Type B pancreatic cell (in vitro differentiated cells): ENCODE results near the gene B4GALT1. TPM values are rescaled to one million over a fixed set of nuclear protein-coding genes. Genes with fewer than 3 reads are reported as not detected.

ENCODE experiments used
- DNase-seq: peaks from one replicate; pipeline ENCODE4 v3.0.0; 2021; ENCODE audit warnings: mixed read lengths; ENCODE audit not compliant: unreplicated experiment; ENCODE audit errors: extremely low spot score
- H3K27ac Mint-ChIP-seq: 2 replicates; pipeline ENCODE4 v1.8.0; 2021; ENCODE audit warnings: mild to moderate bottlenecking, mixed read lengths
- H3K27me3 Mint-ChIP-seq: 2 replicates; pipeline ENCODE4 v1.8.0; 2021; ENCODE audit warnings: mixed read lengths
- H3K36me3 Mint-ChIP-seq: 2 replicates; pipeline ENCODE4 v1.8.0; 2021; ENCODE audit warnings: mixed read lengths
- H3K4me1 Mint-ChIP-seq: one replicate; pipeline ENCODE4 v1.8.0; 2021; ENCODE audit warnings: mixed read lengths; ENCODE audit not compliant: unreplicated experiment
- H3K4me3 Mint-ChIP-seq: 2 replicates; pipeline ENCODE4 v1.8.0; 2021; ENCODE audit warnings: mild to moderate bottlenecking, mixed read lengths
- H3K9me3 Mint-ChIP-seq: 2 replicates; pipeline ENCODE4 v1.8.0; 2021; ENCODE audit warnings: mixed read lengths
- total RNA-seq: library from RNA; stranded (reverse); gene quantifications from 2 replicates; pipeline ENCODE4 v1.2.1, GENCODE V29; 2021; ENCODE audit warnings: low replicate concordance
- TF ChIP-seq, protein P1 (sequence below): fragments of 200-600 bp; sonication (generic); conservative IDR thresholded peaks from 2 replicates; pipeline ENCODE4 v1.5.0; 2021; ENCODE audit warnings: antibody characterized with exemption, mild to moderate bottlenecking

B4GALT1 gene
- total RNA-seq, 1 donor from 2014 or later, result 91.9 TPM

GRCh38 chr9:33187519-33188218 lies 20.5 kb upstream of the B4GALT1 start:
- TF ChIP-seq, protein P1, sequence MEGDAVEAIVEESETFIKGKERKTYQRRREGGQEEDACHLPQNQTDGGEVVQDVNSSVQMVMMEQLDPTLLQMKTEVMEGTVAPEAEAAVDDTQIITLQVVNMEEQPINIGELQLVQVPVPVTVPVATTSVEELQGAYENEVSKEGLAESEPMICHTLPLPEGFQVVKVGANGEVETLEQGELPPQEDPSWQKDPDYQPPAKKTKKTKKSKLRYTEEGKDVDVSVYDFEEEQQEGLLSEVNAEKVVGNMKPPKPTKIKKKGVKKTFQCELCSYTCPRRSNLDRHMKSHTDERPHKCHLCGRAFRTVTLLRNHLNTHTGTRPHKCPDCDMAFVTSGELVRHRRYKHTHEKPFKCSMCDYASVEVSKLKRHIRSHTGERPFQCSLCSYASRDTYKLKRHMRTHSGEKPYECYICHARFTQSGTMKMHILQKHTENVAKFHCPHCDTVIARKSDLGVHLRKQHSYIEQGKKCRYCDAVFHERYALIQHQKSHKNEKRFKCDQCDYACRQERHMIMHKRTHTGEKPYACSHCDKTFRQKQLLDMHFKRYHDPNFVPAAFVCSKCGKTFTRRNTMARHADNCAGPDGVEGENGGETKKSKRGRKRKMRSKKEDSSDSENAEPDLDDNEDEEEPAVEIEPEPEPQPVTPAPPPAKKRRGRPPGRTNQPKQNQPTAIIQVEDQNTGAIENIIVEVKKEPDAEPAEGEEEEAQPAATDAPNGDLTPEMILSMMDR, result no peak
- Mint-ChIP-seq H3K9me3 (peaks cover 4% of the 10 kb centered on the region), H3K27ac (peak overlapping the region; percentile 73), H3K4me1 (peaks cover 36% of the 10 kb centered on the region), H3K27me3 (peaks cover 5% of the 10 kb centered on the region), H3K4me3 (peak overlapping the region; percentile 48), H3K36me3 (no peaks in the 10 kb centered on the region)
- DNase-seq, result no peak

DNA sequence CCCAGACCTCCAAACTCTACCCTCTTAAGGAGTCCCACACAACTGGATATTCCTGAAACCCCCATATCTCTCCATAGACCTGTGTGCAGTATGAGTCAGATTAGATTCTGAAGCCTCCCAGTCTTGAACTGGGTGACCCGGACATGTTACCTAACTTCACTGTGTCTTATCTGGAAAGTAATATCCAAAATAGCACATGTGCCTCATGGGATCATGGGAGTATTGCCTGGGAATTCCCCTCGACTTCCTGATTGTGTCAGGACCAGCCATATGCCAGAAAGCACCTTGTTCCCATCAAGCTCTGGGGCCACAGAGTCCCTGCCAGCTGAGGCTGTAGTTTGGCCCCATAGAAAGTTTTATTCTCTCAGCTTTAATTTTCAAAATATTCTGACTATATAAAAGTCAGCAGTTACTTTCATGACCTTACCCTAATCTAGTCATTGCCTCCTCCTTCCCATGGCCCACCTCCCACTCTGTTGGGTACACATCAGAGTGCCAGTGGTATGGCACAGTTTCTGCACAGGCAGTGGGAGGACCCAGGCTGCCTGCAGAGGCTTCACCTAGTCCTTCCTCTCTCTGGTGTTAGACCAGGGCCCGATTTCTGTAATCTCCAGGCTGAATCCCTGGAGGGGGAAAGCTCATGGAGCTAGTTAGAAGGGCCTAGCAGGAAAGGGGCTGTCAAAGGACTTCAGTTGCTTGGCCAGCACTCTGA lies 19.5 kb upstream of the B4GALT1 start:
- Mint-ChIP-seq H3K27ac (peak overlapping the region; percentile 66), H3K36me3 (no peaks in the 10 kb centered on the region), H3K4me3 (no peak overlapping the region), H3K27me3 (peaks cover 5% of the 10 kb centered on the region), H3K9me3 (peaks cover 4% of the 10 kb centered on the region), H3K4me1 (peaks cover 32% of the 10 kb centered on the region)
- TF ChIP-seq, protein P1, result no peak
- no peak for DNase-seq

- H3K27ac Mint-ChIP-seq, result peak overlapping the region; percentile 66
These were observed 18.7 kb upstream of the B4GALT1 start for GRCh38 chr9:33185858-33186257.

GRCh38 chr9:33185406-33185805 lies 18.3 kb upstream of the B4GALT1 start:
- peak overlapping the region; percentile 66 for H3K27ac Mint-ChIP-seq
- peaks cover 32% of the 10 kb centered on the region for H3K4me1 Mint-ChIP-seq
- peaks cover 5% of the 10 kb centered on the region for H3K27me3 Mint-ChIP-seq
- peaks cover 4% of the 10 kb centered on the region for H3K9me3 Mint-ChIP-seq
- no peak for DNase-seq
- H3K36me3 Mint-ChIP-seq, result no peaks in the 10 kb centered on the region
- TF ChIP-seq, protein P1, result no peak
- no peak overlapping the region for H3K4me3 Mint-ChIP-seq

More at GRCh38 chr9:33185858-33186257, 18.7 kb upstream of the B4GALT1 start:
- Mint-ChIP-seq H3K4me1 (peaks cover 32% of the 10 kb centered on the region), H3K36me3 (no peaks in the 10 kb centered on the region), H3K4me3 (no peak overlapping the region), H3K27me3 (peaks cover 5% of the 10 kb centered on the region), H3K9me3 (peaks cover 4% of the 10 kb centered on the region)
- no peak for DNase-seq
- TF ChIP-seq, protein P1, result no peak

DNA sequence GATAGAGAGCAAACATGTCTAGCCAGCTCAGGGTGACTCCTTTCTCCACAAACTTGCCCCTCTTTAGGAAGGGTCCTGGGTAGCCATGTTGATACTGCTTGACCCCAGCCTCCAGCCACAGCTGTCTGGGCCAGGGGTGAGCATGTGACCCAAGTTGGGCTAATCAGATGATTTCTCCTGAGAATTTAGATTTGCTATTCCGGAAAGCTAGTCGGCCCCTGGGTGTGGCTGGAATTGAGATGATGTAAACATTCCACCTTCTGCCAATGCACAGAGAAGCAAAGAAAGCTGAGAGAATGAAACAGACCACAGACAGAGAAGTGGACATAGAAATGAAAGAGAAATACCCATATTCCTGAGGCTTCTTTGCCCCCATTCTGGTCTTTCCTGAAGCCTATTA lies 17.8 kb upstream of the B4GALT1 start:
- DNase-seq, result no peak
- H3K27ac Mint-ChIP-seq, result peak overlapping the region; percentile 66
- peaks cover 32% of the 10 kb centered on the region for H3K4me1 Mint-ChIP-seq
- peaks cover 4% of the 10 kb centered on the region for H3K9me3 Mint-ChIP-seq
- H3K27me3 Mint-ChIP-seq, result peaks cover 7% of the 10 kb centered on the region
- no peak overlapping the region for H3K4me3 Mint-ChIP-seq
- TF ChIP-seq, protein P1, result no peak
- no peaks in the 10 kb centered on the region for H3K36me3 Mint-ChIP-seq
